ENCODE data around the gene CCDC177. TPM values are rescaled to one million over a fixed set of nuclear protein-coding genes. Genes with fewer than 3 reads are reported as not detected.
"Not testable (repeated sequence)": the region's sequence is repeated elsewhere in the genome, so short reads cannot be mapped to it uniquely, and the experiment has no call there.

CCDC177 gene
- total RNA-seq, 1 donor from 2014 or later, result not detected

DNA sequence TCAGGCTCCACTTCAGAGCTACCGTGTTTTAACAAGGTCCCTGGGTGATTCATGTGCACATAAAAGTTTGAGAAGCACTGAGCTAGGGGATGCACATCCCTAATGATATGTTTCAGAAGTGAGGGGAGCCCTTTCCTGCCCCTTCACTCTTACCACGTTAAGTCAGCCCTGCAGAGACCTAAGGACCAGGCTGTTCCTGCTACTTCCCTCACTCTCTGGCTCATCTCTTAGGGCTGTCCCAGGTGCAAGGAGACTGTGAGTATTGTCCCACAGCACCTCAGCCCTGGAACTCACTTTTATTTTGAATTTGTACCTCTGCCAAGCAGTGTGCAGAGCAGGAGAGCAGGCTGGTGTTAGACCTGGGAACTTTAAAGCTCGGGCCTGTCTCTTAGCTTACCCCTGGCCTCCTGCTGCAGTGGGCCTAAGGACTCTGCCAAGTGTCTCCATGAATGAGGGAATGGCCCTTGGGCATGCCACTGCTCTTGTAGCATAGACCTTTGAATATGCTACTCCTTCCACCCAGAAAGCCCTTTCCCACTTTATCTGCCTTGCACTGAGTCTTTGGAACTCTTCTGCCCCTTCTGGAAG lies 25.7 kb upstream of the CCDC177 start:
- DNase-seq (ENCODE audit: low read depth), result no peak

DNA sequence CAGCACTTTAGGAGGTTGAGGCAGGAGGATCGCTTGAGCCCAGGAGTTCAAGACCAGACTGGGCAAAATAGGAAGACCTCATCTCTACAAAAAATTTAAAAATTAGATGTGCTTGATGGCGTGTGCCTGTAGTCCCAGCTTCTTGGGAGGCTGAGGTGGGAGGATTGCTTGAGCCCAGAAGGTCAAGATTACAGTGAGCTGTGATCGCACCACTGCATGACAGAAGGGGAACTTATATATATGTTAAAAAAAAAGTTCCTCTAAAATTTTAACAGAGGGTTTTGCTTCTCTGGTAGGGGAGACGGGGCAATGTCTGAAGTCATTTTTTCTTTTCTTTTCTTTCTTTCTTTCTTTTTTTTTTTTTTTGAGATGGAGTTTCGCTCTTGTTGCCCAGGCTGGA lies 24.8 kb upstream of the CCDC177 start:
- DNase-seq (ENCODE audit: low read depth), result not testable (repeated sequence)

DNA sequence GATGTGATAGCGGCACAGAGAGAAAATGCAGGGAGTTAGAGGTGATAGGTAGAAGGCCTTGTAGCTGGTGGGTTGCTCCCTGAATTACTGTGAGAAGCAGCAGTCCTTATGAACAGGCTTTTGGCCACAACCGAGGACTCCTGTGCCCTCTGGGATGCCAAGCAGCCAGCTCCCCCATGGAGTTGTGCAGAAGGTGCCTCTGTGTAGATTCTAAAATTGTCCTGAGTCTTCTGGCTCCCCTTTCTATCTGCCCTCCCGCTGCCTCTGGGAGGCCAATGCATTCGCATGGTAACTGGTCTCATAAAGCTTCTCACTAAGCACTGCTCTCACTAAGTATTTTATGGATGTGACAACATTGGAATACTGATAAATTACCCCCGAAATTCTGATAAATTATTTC lies 20.7 kb upstream of the CCDC177 start:
- no peak for DNase-seq (ENCODE audit: low read depth)

DNA sequence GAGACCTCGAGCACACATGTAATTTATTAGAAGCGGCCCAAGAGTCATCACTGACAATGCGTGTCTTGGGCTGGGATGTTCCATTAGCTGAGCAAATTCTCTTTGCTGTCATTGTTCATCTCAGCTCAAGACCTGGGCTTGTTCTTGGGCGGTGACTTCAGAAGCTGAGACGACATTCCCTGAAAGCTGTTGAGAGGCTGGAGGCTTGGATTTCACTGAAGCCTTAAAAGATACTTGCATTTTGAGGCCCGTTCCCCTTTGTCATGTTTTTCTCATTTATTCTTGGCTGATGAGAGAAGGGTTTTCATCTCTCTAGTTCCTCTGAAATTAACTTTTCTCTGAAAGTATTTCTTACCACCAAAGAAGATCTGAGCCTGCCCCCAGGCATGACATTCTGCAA lies 20.2 kb upstream of the CCDC177 start:
- DNase-seq (ENCODE audit: low read depth), result no peak

DNA sequence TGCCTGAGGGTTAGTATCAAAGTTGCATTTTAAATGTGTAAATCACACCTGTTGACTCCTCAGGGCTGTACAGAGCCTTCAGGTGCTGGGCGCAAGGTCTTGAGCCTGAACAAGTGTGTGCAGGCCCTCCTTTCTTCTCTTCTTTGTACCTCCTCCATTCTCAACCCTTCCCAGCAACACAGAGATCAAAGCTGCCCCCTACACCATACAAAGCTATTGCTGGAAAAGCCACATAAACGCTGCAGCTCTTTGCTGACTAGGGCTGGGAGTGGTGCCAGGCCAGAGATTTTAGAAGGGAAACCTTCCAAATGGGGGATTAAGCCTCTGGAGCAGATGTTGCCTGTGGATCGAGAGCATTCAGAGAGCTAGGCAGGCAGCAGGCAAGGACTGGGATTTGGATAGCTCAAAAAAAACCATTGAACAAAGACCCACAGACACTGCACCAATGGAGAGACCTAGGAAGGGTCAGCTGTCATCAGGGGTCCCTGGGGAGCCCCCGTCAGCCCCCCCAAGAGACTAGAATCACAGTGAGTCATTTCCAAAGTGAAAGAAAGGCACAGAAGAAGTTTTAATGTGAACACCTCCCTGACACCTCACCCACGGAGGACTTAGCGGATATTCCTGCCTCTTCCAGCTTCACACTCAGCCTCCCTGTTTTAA lies 18.5 kb upstream of the CCDC177 start:
- peak; percentile 87 for DNase-seq (ENCODE audit: low read depth)

DNA sequence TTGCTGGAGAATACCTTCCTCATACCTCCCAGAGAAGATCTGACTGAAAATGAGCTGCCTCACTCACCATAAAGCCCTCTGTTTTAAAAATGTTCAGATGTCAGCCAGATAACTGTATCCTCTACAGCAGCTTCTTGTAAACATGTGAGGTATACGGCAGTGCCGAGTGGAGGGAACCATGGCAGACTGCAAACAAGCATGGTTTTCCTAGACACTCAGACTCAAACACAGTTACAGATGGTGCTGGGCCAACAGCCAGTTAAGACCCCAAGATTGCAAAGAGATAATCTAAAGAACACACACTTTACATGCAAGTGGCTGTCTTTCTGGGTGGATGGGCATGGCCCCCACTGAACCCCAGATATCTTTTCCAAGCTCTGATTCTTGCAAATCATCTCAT lies 16.6 kb upstream of the CCDC177 start:
- DNase-seq (ENCODE audit: low read depth), result no peak

DNA sequence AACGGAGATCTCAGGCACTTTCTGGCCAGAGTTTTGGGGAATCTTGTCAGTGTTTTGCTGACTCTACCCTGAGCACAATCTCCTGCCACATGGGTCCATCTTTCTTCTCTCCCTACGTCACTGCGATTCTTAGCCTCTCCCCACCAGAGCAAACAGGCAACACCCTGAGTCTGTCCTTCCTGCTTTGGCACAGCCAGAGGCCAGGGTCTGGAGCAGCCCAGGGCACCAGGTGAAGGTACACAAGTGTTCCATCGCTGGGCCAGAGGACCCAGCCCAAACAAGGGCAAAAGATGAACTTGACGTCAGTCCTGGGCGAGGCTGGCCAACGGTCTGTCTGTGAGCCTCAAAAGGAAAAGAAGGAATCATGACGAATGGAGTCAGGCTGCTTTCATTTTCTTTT lies 12.7 kb upstream of the CCDC177 start:
- DNase-seq (ENCODE audit: low read depth), result no peak

DNA sequence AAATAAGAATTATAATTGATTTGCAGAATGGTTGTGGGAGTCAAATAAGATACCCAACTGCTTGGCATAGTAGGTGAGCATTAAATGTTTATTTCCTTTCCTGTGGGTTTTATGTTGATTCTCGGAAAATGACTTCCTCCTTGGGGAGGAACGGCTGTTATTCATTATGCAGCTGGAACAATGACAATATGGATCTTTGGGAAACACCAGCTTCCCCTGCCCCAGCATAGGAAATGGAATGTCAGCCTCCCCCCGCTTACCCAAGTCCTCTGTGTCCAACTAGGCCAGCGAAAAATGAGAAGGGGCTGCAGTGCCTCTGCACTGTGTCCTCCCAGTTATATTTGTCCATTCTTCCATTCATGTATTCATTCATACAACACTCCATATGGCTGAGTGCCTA lies 11.7 kb upstream of the CCDC177 start:
- DNase-seq (ENCODE audit: low read depth), result no peak

DNA sequence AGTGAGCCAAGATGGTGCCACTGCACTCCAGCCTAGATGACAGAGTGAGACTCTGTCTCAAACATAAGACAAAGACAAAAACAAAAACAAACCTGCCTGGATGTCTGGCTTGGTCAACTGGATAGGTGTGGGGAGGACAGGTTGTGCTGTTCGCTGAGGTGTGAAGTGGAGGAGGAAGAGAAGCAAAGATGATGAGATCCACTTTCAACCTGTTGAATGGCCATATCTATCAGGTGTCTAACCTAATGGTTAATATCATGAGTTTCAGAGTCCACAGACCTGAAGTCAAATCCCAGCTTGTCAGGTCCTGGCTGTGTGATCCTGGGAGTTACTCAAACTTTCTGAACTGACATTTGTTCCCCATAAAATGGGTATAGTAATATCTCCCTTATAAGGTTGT lies 9.7 kb upstream of the CCDC177 start:
- DNase-seq (ENCODE audit: low read depth), result no peak

DNA sequence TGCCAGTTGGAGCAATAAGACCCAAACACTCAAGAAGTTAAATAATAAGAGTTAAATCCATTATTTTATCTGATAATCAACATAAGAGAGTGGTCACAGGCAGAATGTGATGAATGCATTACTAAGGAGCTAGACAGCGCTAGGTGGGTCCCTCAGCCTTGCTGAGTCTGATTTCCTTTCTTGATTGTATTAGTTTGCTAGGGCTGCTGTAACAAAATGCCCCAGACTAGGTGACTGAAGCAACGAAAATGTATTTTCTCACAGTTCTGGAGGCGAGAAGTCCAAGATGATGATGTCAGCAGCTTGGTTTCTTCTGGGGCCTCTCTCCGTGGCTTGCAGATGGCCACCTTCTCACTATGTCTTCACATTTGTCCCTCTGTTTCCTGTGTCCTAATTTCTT lies 8.2 kb upstream of the CCDC177 start:
- DNase-seq (ENCODE audit: low read depth), result no peak

DNA sequence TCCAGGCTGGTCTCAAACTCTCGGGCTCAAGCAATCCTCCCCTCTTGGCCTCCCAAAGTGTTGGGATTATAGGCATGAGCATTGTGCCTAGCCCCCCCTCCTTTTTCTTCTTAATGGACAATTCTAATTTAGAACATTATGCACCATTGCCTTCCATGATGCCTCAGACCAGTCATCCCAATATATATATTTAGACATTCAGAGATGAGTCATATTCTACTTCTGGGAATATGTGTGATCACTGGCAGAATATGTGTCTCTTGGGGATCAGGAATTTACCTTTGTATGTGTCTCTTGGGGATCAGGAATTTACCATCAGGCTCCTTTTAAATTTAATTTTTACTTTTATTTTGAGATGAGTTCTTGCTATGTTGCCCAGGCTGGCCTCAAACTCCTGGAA lies 7.5 kb upstream of the CCDC177 start:
- peak; percentile 64 for DNase-seq (ENCODE audit: low read depth)

DNA sequence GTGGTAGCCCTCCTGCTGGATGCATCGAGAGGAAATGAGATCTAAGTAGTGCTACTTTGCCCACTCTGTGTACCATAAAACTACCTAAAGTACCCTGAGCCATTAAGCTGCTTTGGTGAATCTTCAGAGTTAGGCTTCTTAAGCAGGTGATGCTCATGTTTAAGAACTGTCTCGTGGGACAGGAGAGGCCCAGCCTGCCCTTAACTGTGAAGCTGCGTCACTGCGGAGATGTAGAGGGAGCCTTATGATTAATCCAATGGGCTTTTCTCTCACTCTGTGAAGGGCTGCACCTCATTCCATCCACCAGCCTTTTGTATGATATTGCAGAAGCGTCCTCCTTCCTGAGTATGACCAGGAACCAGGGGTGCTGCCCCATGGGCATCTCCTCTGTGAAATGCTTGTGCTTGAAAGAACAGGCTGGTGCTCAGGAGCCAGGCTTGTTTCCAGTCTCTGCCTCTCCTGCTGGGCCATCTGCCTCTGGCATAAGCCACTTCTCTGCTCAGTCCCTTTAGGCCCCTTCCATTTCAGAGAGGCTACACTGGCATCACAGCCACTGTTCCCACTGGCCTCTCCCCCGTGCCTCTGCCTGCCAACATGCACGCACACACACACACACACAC lies 6.8 kb upstream of the CCDC177 start:
- no peak for DNase-seq (ENCODE audit: low read depth)

DNA sequence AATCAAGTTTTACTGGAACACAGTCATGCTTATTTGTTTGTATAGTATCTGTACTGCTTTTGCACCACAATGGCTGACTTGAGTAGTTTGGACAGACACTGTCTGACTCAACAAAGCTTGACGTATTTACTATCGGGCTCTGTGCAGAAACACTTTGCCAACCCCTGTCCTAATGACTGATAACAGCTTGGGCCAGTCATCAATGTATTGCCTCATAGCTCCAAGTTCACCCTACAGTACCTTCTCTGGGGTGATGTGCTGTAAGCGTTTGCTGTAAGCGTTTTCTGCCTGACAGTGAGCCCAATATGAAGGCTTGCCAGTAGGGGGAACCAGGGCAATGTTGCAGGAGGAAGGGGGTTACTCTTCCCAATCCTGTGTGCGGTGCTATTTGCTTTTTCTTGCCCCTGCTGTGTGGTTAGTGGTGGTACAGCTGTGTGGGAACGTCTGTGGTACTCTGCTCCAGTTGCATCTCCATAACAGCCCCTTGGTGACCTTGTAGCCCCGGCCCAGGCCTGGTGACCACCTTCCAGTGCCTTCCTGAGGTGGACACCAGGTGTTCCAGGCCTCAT lies 5.4 kb upstream of the CCDC177 start:
- DNase-seq (ENCODE audit: low read depth), result peak; percentile 37

DNA sequence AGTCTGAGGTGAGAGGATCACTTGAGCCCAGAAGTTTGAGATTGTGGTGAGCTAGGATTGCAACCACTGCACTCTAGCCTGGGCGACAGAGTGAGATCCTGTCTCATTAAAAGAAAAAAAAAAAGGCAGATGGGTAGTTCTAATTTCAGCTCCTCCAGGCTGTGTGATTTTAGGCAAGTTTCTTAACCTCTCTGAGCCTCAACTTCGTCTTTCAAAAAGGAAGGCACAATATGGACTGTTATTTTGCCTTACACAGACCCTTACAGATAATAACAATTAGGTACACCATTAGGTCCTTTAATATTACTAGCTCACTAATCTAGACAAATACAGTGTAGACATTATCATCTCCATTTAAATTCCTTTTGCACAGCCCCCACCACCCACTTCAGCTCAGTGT lies 4.8 kb upstream of the CCDC177 start:
- no peak for DNase-seq (ENCODE audit: low read depth)

DNA sequence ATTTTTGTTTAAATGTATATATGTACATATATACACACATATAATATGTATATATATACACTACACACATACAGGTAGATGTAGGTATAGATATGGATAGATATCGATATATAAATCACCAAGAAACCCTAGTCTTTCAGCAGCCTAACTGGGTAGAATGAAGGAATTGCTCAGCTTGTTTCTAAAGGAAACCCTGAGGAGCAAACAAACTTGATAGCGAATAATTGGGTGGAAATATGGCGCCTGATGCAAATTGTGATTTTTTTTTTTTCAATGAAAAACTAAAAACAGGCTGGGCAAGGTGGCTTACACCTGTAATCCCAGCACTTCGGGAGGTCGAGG lies 254 bp upstream of the CCDC177 start:
- no peak for DNase-seq (ENCODE audit: low read depth)

DNA sequence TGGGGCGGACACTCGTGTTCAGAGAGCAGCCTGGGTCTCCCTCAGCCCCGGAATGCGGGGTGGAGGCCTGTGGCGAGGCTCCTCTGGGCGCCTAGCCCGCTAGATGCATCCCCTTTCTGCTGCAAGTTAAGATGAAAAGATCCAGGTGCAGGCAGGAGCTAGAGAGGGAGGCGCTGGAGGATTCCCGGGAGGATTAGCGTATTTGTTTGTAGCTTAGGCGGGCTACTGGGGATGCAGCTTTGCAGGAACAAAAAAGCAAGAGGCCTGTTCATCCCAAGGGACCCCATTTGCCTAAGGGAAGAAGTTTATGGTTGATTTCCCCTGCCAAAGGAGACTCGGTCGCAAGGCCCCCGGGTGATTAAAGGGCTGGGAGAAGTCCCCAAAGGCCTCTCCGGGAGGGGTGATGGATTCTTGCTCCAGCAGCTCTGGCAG lies 824 bp downstream of the CCDC177 start:
- no peak for DNase-seq (ENCODE audit: low read depth)

DNA sequence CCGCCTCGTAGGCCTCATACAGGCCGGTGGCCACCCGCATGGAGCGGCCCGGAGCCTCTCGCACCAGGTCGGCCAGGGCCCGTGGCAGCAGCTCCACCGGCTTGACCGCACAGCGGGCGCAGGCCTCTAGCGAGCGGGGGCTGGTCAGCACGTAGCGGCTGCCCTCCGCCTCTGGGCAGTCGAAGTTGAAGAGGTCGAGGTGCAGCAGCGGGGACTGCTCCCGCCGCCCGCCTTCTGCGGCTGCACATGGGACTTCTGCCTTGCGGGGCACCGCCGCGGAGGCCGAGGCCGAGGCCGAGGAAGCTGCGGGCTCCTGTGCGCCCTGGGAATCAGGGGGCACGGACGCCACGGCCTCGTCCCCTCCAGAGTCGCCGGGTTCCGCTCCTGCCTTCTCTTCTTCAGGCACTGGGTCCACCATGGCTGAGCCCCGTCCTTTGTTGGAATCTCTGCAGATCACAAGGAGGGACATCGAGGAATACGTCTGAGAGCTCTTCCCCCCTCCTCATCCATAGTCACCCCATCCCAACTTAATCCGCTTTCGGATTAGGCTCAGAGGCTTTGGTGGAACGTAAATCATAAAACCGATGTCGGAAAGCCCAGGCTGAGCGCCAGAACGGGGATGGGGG lies 1.4 kb downstream of the CCDC177 start:
- DNase-seq (ENCODE audit: low read depth), result no peak

DNA sequence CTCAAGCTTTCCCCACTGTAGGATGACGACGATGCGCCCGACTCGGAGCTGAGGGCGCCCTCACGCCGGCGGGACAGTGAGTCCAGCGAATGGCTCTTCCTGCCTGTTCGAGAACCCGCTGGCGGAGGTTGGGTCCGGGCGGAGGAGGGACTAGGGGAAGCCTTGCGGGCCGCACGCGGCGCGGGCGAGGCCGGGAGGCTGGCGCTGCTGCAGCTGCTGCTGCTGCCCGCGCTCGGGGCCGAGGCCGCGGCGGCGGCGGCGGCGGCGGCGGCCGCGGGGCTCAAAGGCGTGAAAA lies 1.9 kb downstream of the CCDC177 start:
- no peak for DNase-seq (ENCODE audit: low read depth)

DNA sequence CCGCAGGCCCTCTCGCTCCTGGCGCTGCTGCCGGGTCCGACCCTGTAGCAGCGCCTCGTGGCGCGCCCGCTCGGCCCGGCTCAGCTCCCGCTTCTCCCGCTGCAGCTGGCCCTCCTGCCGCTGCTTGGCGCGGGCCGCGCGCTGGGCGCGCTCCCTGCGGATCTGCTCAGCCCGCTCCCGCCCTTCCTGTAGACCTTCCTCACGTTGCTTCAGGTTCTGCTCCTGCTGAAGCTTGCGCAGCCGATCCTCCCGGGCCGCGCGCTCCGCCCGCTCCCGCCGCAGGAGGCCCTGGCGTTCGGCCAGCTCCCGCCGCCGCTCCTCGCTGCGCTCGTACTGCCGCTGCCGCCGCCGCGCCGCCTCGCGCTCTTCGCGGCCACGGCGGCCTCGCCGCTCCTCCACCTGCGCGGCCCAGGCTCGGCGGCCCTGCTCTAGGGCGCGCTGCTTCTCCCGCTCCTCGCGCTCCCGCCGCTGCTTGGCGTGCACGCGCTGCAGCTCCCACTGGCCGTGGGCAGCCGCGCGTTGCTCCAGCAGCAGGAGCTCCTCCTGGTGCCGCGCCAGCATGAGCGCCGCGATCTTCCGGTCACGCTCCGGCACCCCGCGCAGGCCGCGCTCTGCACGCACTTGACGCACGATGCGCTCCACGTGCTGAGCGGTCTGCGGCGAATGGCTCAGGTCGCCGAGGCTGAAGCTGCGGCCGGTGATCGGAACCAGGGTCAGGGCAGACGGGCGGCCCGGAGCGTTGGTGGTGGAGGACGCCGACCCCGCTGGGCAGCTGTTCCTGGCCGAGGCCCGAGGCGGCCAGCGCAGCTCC lies 2.4 kb downstream of the CCDC177 start:
- no peak for DNase-seq (ENCODE audit: low read depth)

DNA sequence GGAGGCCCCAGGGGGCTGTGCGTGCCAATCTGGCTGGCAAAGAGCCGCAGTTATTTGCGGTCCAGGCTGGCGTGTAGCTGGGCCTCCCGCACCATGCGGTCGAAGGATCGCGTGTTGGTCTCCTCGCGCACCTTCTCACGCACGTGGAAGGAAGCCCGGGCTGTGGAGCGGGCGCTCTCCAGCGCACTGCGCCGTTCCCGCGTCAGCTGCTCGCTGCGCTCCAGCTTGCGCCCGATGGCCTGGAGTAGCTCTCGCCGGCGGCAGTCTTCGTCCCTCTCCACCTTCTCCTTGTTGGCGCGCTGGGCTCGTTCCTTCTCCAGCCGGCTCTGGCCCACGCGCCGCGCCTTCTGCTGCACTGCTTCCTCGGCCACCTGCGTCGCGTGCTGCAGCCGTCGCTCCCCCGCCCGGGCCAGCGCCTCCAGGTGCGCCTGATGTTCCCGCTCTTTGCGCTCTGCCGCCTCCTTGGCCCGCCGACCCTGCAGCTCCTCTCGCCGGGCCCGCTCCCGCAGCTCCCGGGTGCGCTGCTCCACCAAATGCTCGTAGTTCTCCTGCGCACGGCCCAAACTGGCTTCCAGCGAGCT lies 3.1 kb downstream of the CCDC177 start:
- DNase-seq (ENCODE audit: low read depth), result no peak

DNA sequence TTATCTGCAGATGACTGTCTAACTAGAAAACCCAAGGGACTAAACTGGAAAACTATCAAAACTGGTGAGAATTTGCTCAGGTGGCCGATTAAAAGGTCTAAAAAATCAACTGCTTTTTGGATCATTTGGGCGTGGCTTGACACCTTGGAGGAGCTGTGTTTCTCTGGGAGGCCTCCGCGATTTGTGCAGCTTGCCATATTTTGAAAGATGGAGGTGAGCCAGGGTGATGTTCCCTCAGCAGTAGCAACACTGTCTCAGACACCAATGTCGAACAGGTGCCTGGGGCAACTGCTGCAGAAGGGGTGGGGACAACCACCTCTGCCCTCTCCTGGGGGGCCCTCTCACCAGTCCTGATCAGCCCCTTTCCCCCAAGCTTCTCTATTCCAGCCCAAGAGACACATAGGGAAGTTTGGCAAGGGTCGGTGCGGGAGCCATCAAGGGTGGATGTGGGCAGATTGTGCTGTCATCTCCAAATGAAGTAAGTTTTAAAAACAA lies 3.8 kb downstream of the CCDC177 start:
- no peak for DNase-seq (ENCODE audit: low read depth)
